Ovary (tissue), 9 donors: Measurements from ENCODE around the gene MRPL21. TPM values are rescaled to one million over a fixed set of nuclear protein-coding genes. Genes with fewer than 3 reads are reported as not detected.

Experiments used
- DNase-seq, 5 donors: peaks; one replicate each; pipeline ENCODE4 v3.0.0-alpha.2; 2019 to 2020
- H3K27ac ChIP-seq, 2 donors: fragments of 200-600 bp; one replicate each; pipeline versions ENCODE4 v1.5.1 to v1.8.0; 2019 to 2022
- H3K27me3 ChIP-seq: fragments of 200-600 bp; one replicate; pipeline ENCODE4 v1.8.0; 2022
- H3K36me3 ChIP-seq: fragments of 200-600 bp; sonication (generic); one replicate; pipeline ENCODE4 v1.5.1; 2019
- H3K4me1 ChIP-seq: one replicate; pipeline ENCODE4 v1.8.1; 2013; ENCODE audit warnings: mild to moderate bottlenecking, moderate library complexity; ENCODE audit not compliant: insufficient read depth
- H3K4me3 ChIP-seq: fragments of 200-600 bp; sonication (generic); one replicate; pipeline ENCODE4 v1.5.1; 2017
- H3K9me3 ChIP-seq, 2 donors: fragments of 200-600 bp in 1 of 2; sonication (generic) in 1 of 2; one replicate each; pipeline versions ENCODE4 v1.5.1 to v1.8.1; 2013 to 2019; ENCODE audit warnings: mild to moderate bottlenecking in 1 of 2, moderate library complexity in 1 of 2
- CTCF ChIP-seq, 3 donors: fragments of 450-650 bp in 2 of 3; fragments of 200-600 bp in 1 of 3; IDR thresholded peaks; one replicate each; pipeline versions ENCODE4 v1.5.1 to v1.8.0; 2016 to 2022; ENCODE audit warnings: antibody characterized with exemption in 3 of 3, mild to moderate bottlenecking in 1 of 3
- EP300 ChIP-seq: sonication (generic); formaldehyde crosslinking; IDR thresholded peaks from one replicate; pipeline ENCODE4 v1.6.1; 2017; ENCODE audit warnings: antibody characterized with exemption
- POLR2A ChIP-seq: fragments of 450-650 bp; IDR thresholded peaks from one replicate; pipeline ENCODE4 v1.6.1; 2017; ENCODE audit warnings: antibody characterized with exemption, mild to moderate bottlenecking, moderate library complexity
- WGBS, 3 donors: extraction: QIAGEN DNeasy Blood & Tissue Kit in 1 of 3; methylation state at CpG; one replicate each; pipeline versions ENCODE4 v1.1.5 to v1.1.7; 2013 to 2017; 5-methylcytosine and 5-hydroxymethylcytosine counted together
- intact Hi-C, 4 donors: fragments of 100-400 bp; cut with DNase I; formaldehyde crosslinking; loops; one replicate each; pipeline versions ENCODE4 v1.11.0 to v1.15.1; 2022 to 2023
- polyA plus RNA-seq, 2 donors: library from polyadenylated mRNA; stranded (reverse); fragments of 200-250 nt in 1 of 2; fragments of 350-450 nt in 1 of 2; fragmentation: Illumina TruSeq in 1 of 2; extraction: RNeasy Lipid Tissue Mini Kit (QIAGEN cat#74804) in 1 of 2; gene quantifications; one replicate each; pipeline ENCODE4 v1.2.3, GENCODE V29; 2013 to 2014
- total RNA-seq, 7 donors: library from RNA; depleted of rRNA in 2 of 7; stranded (reverse); fragments of >200 nt in 2 of 7; fragmentation: NEBNext Ultra II Directional in 3 of 7; extraction: Animal tissue kit (Norgen Biotek cat#: 25700) in 3 of 7; gene quantifications; one replicate each; pipeline versions ENCODE4 v1.1.0 to v1.2.4, GENCODE V29; 2016 to 2023
- donor health status: DM: no; HTN: no; CAD: no; lungs with moderate emphysema.
- donor health status: DM: no; HTN: no; CAD: no.
- donor health status: Bipolar disorder and iron deficiency.
- donor health status: DM: yes; HTN: yes; CAD: no.
- donor health status: DM: no; HTN: no; CAD: no.
- donor health status: DM: yes; HTN: yes; CAD: no.

Gene MRPL21
- total and polyA plus RNA-seq, 9 donors, result 40.3 to 74.7 (median 59.3) TPM

DNA sequence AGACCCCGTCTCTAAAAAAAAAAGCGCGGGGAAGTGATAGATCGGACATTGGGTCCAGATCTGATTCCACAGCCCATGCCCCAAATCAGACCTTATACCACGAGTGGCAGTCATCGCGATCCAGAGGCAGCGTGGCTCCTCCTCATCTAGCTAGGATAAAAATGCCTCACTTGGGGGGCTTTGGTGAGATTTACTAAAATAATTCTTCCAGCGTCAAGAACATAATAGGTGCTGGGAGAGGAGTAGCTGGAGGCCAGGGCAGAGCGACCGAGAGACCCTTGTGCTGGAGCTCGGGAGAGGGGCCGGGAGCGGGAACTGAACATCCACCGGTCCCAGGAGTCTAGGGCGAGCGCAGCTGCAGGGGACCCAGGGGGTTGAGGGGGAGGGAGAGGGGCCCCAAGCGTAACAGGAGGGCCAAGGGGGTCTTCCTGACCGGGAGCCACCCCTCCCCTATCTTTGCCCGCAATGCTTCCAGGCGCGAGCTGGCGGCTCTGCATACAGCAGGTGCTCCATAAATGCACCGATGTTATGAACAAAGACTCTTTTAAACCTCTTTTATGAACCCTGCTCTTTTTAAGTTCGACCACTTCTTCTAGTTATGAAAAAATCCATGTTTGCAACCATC is 61.1 kb downstream of the MRPL21 start:
- H3K4me1 ChIP-seq, result peaks cover 15% of the 10 kb centered on the region
- 13 to 21% (median 19%) methylated on average over 25 of the region's 25 CpGs for WGBS, 3 donors
- H3K27ac ChIP-seq, result peak overlapping the region in 1 of 2 donors; percentile 45
- intact Hi-C loops, result loop anchor here in 1 of 4 donors (10.0 kb wide), 1 partner anchor 172 kb away; the partner anchor contains the start of gene MRGPRF
- no peaks in the 10 kb centered on the region for H3K36me3 ChIP-seq
- H3K27me3 ChIP-seq, result no peaks in the 10 kb centered on the region
- H3K4me3 ChIP-seq, result peak overlapping the region; percentile 66
- H3K9me3 ChIP-seq, result no peaks in the 10 kb centered on the region
- no peak for TF ChIP-seq EP300
- TF ChIP-seq CTCF (IDR thresholded peaks at IDR 0.05), result no peak
- no peak for TF ChIP-seq POLR2A
- DNase-seq, result peak in 1 of 5 donors; percentile 45

DNA sequence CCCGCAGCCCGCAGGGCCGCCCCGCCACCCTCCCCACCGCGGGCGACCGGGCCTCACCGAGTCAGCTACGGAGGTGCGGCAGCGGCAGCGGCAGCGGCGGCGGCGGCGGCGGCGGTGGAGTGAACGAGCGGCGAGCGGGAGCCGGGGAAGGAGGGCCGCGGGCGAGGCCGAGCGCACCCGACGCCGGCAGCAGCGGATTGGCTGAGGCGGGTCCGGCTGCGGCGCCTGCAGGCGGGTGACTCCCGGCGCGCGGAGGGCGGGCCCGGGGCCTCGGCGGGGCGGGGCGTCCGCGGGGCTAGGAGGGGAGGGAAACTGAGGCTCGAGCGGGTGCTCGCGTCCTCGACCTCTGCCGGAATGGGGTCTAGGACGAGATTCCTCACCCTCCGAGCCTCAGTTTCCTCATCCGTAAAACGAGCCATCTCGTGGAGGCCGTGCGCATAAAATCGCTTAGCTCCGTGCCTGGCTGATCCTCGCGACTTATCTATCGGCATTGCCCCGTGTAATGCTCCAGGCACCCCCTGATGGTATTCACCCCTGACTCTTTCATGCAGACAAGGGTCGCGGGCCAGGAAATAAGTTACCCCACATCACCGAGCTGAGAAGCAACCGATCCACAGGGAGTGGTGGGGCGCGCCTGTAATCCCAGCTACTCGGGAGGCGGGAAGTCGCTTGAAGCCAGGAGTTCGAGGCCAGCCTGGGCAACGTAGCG is 61.8 kb downstream of the MRPL21 start, which contains the start of gene CPT1A:
Gene CPT1A (minus strand): TSS at position 199 of the 709 bp plus-strand sequence. CDS start 26,442 bp downstream, outside the sequence.
- peak; percentile 75 to 86 (median 80) for DNase-seq
- Histone ChIP-seq H3K4me3 (peak within 1 kb of the TSS; percentile 66), H3K4me1 (peaks cover 19% of the 10 kb centered on the region), H3K27me3 (no peaks in the 10 kb centered on the region), H3K27ac (peak within 1 kb of the TSS; percentile 81 to 89), H3K36me3 (no peaks in the 10 kb centered on the region), H3K9me3 (no peaks in the 10 kb centered on the region)
- TF ChIP-seq POLR2A (peak; percentile 51), CTCF (IDR thresholded peaks at IDR 0.05) (no peak), EP300 (no peak)
- WGBS, 3 donors, result 4 to 8% (median 5%) methylated on average over 50 to 82 of the region's 82 CpGs
- intact Hi-C loops, result loop anchor here in 1 of 4 donors (10.0 kb wide), 1 partner anchor 173 kb away; the partner anchor contains the start of gene MRGPRF

Other genes starting within 250 kb of the MRPL21 start
- 1 to 10 TPM in 1 of 7 donors, under 1 TPM in 1, not detected in 5; 0.36 to 1.4 TPM for gene GAL, start 219.3 kb downstream of the MRPL21 start, total RNA-seq
- gene GAL, start 219.3 kb downstream of the MRPL21 start, polyA plus RNA-seq, result under 1 TPM in 1 of 2 donors, not detected in 1; 0.19 TPM
- gene TESMIN, start 152.3 kb downstream of the MRPL21 start, total RNA-seq, result 1 to 10 TPM; 1.5 to 4.1 (median 1.9) TPM
- gene TESMIN, start 152.3 kb downstream of the MRPL21 start, polyA plus RNA-seq, result 1 to 10 TPM; 1.1 to 1.6 TPM
- 10 to 100 TPM; 33.3 to 87.1 (median 44.3) TPM for gene CPT1A, start 61.9 kb downstream of the MRPL21 start, total RNA-seq
- gene CPT1A, start 61.9 kb downstream of the MRPL21 start, polyA plus RNA-seq, result 10 to 100 TPM; 25.3 to 54.2 TPM
- gene IGHMBP2, start 59 bp upstream of the MRPL21 start, total RNA-seq, result 10 to 100 TPM in 6 of 7 donors, 1 to 10 TPM in 1; 8.3 to 18.9 (median 16.2) TPM
- gene IGHMBP2, start 59 bp upstream of the MRPL21 start, polyA plus RNA-seq, result 10 to 100 TPM; 13.7 to 14.1 TPM
- gene MRGPRD, start 77.2 kb upstream of the MRPL21 start, total RNA-seq, result not detected
- not detected for gene MRGPRD, start 77.2 kb upstream of the MRPL21 start, polyA plus RNA-seq
- 100 to 1,000 TPM in 1 of 7 donors, 10 to 100 TPM in 6; 19.3 to 104 (median 35.2) TPM for gene MRGPRF, start 109.4 kb upstream of the MRPL21 start, total RNA-seq
- gene MRGPRF, start 109.4 kb upstream of the MRPL21 start, polyA plus RNA-seq, result 10 to 100 TPM in 1 of 2 donors, 1 to 10 TPM in 1; 8.6 to 40.7 TPM
- gene TPCN2, start 145.1 kb upstream of the MRPL21 start, total RNA-seq, result 10 to 100 TPM; 20.2 to 35.7 (median 23.7) TPM
- gene TPCN2, start 145.1 kb upstream of the MRPL21 start, polyA plus RNA-seq, result 10 to 100 TPM in 1 of 2 donors, 1 to 10 TPM in 1; 6.5 to 12.4 TPM